Vagina (tissue), 2 donors: ENCODE measurements around the gene PTGR3. TPM values are rescaled to one million over a fixed set of nuclear protein-coding genes. Genes with fewer than 3 reads are reported as not detected.
A peak's percentile ranks its signal among the peaks of the same experiment; 100 is the strongest.

Experiments used
- DNase-seq, 2 donors: peaks; one replicate each; pipeline ENCODE4 v3.0.0-alpha.2; 2017; ENCODE audit errors: extremely low spot score in 2 of 2
- H3K27ac ChIP-seq: fragments of 200-600 bp; sonication (generic); one replicate; pipeline ENCODE4 v1.5.1; 2019
- H3K27me3 ChIP-seq: fragments of 200-600 bp; sonication (generic); one replicate; pipeline ENCODE4 v1.5.1; 2019
- H3K36me3 ChIP-seq, 2 donors: fragments of 200-600 bp; sonication (generic); one replicate each; pipeline ENCODE4 v1.5.1; 2017 to 2019
- H3K4me1 ChIP-seq: fragments of 200-600 bp; sonication (generic); one replicate; pipeline ENCODE4 v1.5.1; 2019
- H3K4me3 ChIP-seq, 2 donors: fragments of 200-600 bp; sonication (generic); 1 replicate in 1 of 2; 2 replicates in 1 of 2; pipeline ENCODE4 v1.5.1; 2016 to 2019
- H3K9me3 ChIP-seq: fragments of 200-600 bp; sonication (generic); one replicate; pipeline ENCODE4 v1.5.1; 2019
- POLR2A ChIP-seq, 2 donors: fragments of 450-650 bp; IDR thresholded peaks; one replicate each; pipeline ENCODE4 v1.6.1; 2017; ENCODE audit warnings: antibody characterized with exemption in 2 of 2, mild to moderate bottlenecking in 2 of 2, moderate library complexity in 2 of 2
- POLR2AphosphoS5 ChIP-seq, 2 donors: sonication (generic); formaldehyde crosslinking; IDR thresholded peaks; one replicate each; pipeline ENCODE4 v1.9.0; 2017; ENCODE audit warnings: antibody characterized with exemption in 2 of 2, mild to moderate bottlenecking in 2 of 2, low read depth in 1 of 2; ENCODE audit not compliant: insufficient read depth in 1 of 2
- intact Hi-C: fragments of 100-400 bp; cut with DNase I; formaldehyde crosslinking; loops from one replicate; pipeline ENCODE4 v1.15.1; 2023
- total RNA-seq: library from RNA; depleted of rRNA; stranded (reverse); fragments of >200 nt; gene quantifications from one replicate; pipeline ENCODE4 v1.2.3, GENCODE V29; 2016
- TF ChIP-seq, protein P1 (sequence below), 3 experiments: fragments of 450-650 bp in 2 of 3; fragments of 200-600 bp in 1 of 3; sonication (generic) in 1 of 3; IDR thresholded peaks; one replicate each; pipeline ENCODE4 v1.5.1; 2017 to 2019; ENCODE audit warnings: antibody characterized with exemption in 3 of 3, mild to moderate bottlenecking in 2 of 3, moderate library complexity in 2 of 3

Gene PTGR3
- total RNA-seq, 1 donor from 2014 or later: 16.0 TPM

DNA sequence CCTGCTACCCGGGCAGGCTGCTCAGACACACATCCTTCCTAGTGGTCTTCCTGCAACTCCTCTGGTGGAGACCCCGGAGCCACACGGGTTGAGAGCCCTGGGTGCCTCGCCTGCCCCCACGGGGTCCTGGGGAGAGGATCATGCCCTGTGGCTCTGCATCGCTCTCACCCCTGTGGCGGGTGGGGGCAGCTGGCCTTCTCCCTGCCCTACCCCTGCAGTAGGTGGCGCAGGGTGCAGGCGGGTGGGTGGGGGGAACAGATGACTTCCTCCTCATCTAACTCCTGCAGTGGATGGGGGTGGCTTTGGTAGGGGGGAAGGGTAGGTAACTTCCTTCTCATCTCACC lies 40.2 kb upstream of the PTGR3 start:
- intact Hi-C loops: no loop called here
- no peaks in the 10 kb centered on the region for H3K9me3 ChIP-seq

DNA sequence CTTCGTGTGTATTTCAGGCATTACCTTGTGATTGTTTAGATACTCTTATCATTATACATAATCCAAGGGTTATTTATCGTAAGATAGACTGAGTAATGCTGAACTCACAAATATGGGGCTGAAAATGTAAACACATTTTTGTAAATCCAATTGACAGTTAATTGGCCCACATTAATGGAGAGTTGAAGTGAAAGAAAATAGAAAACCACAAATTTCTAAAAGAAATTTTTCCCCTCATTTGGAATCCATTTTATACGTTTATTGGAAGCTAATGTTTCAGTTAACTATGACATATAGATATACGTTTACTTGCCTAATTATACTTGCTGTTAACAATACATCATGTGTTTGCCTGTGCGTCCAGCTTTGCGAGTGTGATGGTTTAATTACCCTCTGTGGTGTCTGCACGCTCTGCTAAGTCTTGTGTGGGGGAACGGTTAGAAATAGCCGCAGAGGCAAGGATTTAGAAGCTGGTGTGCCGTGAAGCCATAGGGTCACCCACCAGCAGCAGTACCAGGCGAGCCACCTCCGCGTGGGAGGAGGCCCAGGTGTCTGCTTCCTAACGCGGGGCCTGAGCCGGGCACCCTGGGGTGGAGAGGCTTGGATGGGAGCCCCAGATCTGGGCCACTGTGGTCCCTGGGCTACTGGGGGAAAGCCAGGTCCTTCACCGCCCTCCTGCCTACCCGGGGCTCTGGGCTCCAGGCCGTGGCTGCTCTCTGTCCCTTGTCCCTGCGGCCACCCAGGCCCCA lies 39.7 kb upstream of the PTGR3 start:
- H3K4me3 ChIP-seq: peak overlapping the region; percentile 36 to 41
- peaks cover 89% of the 10 kb centered on the region for H3K4me1 ChIP-seq
- no peaks in the 10 kb centered on the region for H3K9me3 ChIP-seq
- no peak for TF ChIP-seq POLR2AphosphoS5 (IDR thresholded peaks at IDR 0.05; ENCODE audit: insufficient read depth in 1 of 2, low read depth in 1 of 2)
- no peak for TF ChIP-seq POLR2A (IDR thresholded peaks at IDR 0.05)
- TF ChIP-seq, protein P1, sequence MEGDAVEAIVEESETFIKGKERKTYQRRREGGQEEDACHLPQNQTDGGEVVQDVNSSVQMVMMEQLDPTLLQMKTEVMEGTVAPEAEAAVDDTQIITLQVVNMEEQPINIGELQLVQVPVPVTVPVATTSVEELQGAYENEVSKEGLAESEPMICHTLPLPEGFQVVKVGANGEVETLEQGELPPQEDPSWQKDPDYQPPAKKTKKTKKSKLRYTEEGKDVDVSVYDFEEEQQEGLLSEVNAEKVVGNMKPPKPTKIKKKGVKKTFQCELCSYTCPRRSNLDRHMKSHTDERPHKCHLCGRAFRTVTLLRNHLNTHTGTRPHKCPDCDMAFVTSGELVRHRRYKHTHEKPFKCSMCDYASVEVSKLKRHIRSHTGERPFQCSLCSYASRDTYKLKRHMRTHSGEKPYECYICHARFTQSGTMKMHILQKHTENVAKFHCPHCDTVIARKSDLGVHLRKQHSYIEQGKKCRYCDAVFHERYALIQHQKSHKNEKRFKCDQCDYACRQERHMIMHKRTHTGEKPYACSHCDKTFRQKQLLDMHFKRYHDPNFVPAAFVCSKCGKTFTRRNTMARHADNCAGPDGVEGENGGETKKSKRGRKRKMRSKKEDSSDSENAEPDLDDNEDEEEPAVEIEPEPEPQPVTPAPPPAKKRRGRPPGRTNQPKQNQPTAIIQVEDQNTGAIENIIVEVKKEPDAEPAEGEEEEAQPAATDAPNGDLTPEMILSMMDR (IDR thresholded peaks at IDR 0.05): no peak
- peak overlapping the region; percentile 89 for H3K27ac ChIP-seq
- no peak for DNase-seq
- H3K27me3 ChIP-seq: no peaks in the 10 kb centered on the region
- intact Hi-C loops: no loop called here
- H3K36me3 ChIP-seq: no peaks in the 10 kb centered on the region

More for the DNA sequence above, 40.2 kb upstream of the PTGR3 start:
- no peak for DNase-seq
- Histone ChIP-seq H3K4me1 (peaks cover 86% of the 10 kb centered on the region), H3K27me3 (no peaks in the 10 kb centered on the region), H3K4me3 (no peak overlapping the region), H3K27ac (peak overlapping the region; percentile 89), H3K36me3 (no peaks in the 10 kb centered on the region)
- TF ChIP-seq POLR2AphosphoS5 (IDR thresholded peaks at IDR 0.05; ENCODE audit: insufficient read depth in 1 of 2, low read depth in 1 of 2): no peak
- TF ChIP-seq, protein P1 (IDR thresholded peaks at IDR 0.05): no peak
- no peak for TF ChIP-seq POLR2A (IDR thresholded peaks at IDR 0.05)

DNA sequence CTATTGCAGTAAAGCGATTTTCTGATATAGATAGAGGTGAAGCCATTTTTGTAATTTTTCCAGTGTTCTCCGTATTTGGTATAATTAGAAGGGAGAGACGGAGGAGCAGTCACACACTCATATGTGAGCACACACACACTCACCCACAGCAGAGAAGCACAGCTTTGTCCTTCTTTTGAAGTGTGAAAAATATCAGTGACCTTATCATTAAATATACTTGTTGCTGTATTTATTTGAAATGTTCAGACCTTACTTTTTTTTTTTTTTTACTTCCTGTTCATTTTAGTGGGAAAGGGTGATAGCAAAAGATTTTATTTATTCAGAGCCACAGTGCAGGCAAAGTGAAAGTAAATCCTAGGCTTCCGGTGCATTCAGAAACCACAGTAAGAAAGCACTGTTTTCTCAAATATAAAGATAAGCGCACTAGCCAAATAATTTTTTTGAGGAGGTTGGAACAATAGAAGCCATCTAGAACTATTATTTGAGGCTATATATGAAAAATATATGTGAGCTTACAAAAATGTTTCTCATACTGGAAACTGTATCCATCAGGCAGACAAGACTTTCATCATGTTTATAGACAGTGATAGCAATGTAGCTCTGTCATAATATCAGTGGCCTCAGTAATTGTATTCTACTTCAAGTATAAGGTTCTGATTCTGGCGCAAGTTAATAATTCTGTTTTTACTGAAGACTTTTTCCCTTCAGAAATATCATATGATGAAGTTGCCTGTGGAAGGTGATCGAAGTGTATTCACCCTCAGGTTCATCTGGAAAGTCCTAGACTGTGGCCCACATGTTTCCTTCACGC lies 38.9 kb upstream of the PTGR3 start:
- TF ChIP-seq, protein P1 (IDR thresholded peaks at IDR 0.05): no peak
- TF ChIP-seq POLR2A (IDR thresholded peaks at IDR 0.05) (no peak), POLR2AphosphoS5 (IDR thresholded peaks at IDR 0.05; ENCODE audit: insufficient read depth in 1 of 2, low read depth in 1 of 2) (peak in 1 of 2 donors; percentile 59)
- H3K27ac ChIP-seq: peak overlapping the region; percentile 89
- peaks cover 82% of the 10 kb centered on the region for H3K4me1 ChIP-seq
- no peaks in the 10 kb centered on the region for H3K27me3 ChIP-seq
- H3K4me3 ChIP-seq: peak overlapping the region; percentile 36 to 41
- intact Hi-C loops: no loop called here
- DNase-seq: no peak
- no peaks in the 10 kb centered on the region for H3K9me3 ChIP-seq
- no peaks in the 10 kb centered on the region for H3K36me3 ChIP-seq

DNA sequence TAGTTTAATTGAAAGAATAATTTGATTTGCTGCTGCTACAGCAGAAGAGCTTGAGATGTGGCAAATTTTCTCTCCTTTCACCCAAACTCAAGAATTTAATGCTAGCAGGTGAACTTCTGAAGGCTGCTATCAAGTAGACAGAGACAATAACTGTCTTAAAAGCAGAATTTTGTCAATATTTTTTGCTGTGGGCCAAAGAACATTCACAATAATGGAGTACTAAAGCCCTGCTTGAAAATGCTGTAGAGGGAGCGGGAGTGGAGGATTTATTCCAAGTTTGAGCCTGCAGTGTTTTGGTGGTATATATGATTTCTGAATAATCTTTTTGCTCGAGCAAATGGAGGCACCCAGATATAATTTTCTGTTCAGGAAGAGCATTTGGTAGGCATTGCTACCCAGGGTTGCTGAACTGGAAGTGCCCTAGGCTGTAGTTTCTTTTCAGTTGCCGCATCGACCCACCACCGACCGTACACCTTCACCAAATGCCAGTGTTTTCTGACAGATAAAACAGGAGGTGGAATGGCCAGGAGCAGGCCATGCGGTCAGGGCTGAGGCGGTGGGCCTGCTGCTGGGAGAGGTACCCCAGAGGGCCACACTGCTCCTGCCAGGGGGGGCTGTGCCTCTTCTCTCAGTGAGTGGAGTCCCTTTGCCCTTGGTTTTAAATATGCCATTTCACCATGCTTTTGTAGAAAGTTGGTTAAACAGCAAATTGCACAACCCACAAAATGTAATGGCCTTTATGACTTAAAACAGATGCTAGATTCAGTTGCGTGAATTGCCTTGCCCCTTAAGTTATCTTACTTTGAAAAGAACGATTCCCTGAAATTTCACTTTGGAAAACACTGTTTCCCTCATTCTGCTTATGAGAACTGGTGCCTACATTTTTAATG lies 38.0 kb upstream of the PTGR3 start:
- intact Hi-C loops: no loop called here
- H3K36me3 ChIP-seq: no peaks in the 10 kb centered on the region
- H3K4me1 ChIP-seq: peaks cover 77% of the 10 kb centered on the region
- peak in 1 of 2 donors; percentile 47 for TF ChIP-seq POLR2AphosphoS5 (IDR thresholded peaks at IDR 0.05; ENCODE audit: insufficient read depth in 1 of 2, low read depth in 1 of 2)
- no peak for TF ChIP-seq POLR2A (IDR thresholded peaks at IDR 0.05)
- DNase-seq: no peak
- H3K27ac ChIP-seq: peak overlapping the region; percentile 89
- H3K4me3 ChIP-seq: peak overlapping the region; percentile 36 to 41
- H3K27me3 ChIP-seq: no peaks in the 10 kb centered on the region
- no peaks in the 10 kb centered on the region for H3K9me3 ChIP-seq
